WTC11 (cell line): ENCODE data around the gene KCNH8.

Source experiments
- ATF2 ChIP-seq: sonication (generic); formaldehyde crosslinking; IDR thresholded peaks from 2 replicates; pipeline ENCODE4 v1.8.1; 2022; ENCODE audit warnings: low read depth, missing genetic modification reagents, borderline replicate concordance
- CREB1 ChIP-seq: sonication (generic); formaldehyde crosslinking; IDR thresholded peaks from 2 replicates; pipeline ENCODE4 v1.8.0; 2023; ENCODE audit warnings: mild to moderate bottlenecking, missing genetic modification reagents
- E2F4 ChIP-seq: sonication (generic); formaldehyde crosslinking; IDR thresholded peaks from 2 replicates; pipeline ENCODE4 v1.8.1; 2022; ENCODE audit warnings: low read depth, mild to moderate bottlenecking, moderate library complexity, missing genetic modification reagents, borderline replicate concordance
- ELF4 ChIP-seq: sonication (generic); formaldehyde crosslinking; IDR thresholded peaks from 2 replicates; pipeline ENCODE4 v1.8.1; 2022; ENCODE audit warnings: low read depth, mild to moderate bottlenecking, moderate library complexity, missing genetic modification reagents
- NFE2L1 ChIP-seq: sonication (generic); formaldehyde crosslinking; IDR thresholded peaks from 2 replicates; pipeline ENCODE4 v1.8.1; 2023; ENCODE audit warnings: missing genetic modification reagents
- ZNF232 ChIP-seq: sonication (generic); formaldehyde crosslinking; IDR thresholded peaks from 2 replicates; pipeline ENCODE4 v1.8.0; 2022; ENCODE audit warnings: mild to moderate bottlenecking, missing genetic modification reagents
- TF ChIP-seq, protein P1 (sequence below): fragments of 200-600 bp; IDR thresholded peaks from 2 replicates; pipeline ENCODE4 v1.8.0; 2022; ENCODE audit warnings: antibody characterized with exemption
- TF ChIP-seq, protein P2 (sequence below): sonication (generic); formaldehyde crosslinking; IDR thresholded peaks from 2 replicates; pipeline ENCODE4 v1.8.1; 2022; ENCODE audit warnings: mild to moderate bottlenecking, moderate library complexity, missing genetic modification reagents

GRCh38 chr3:19206540-19206939 lies 58.2 kb downstream of the KCNH8 start:
- TF ChIP-seq E2F4 (CRISPR knock-in tag) (no peak), CREB1 (CRISPR knock-in tag) (no peak), ELF4 (no peak), NFE2L1 (CRISPR knock-in tag) (no peak), ZNF232 (CRISPR knock-in tag) (no peak), ATF2 (CRISPR knock-in tag) (no peak)
- TF ChIP-seq, protein P1, sequence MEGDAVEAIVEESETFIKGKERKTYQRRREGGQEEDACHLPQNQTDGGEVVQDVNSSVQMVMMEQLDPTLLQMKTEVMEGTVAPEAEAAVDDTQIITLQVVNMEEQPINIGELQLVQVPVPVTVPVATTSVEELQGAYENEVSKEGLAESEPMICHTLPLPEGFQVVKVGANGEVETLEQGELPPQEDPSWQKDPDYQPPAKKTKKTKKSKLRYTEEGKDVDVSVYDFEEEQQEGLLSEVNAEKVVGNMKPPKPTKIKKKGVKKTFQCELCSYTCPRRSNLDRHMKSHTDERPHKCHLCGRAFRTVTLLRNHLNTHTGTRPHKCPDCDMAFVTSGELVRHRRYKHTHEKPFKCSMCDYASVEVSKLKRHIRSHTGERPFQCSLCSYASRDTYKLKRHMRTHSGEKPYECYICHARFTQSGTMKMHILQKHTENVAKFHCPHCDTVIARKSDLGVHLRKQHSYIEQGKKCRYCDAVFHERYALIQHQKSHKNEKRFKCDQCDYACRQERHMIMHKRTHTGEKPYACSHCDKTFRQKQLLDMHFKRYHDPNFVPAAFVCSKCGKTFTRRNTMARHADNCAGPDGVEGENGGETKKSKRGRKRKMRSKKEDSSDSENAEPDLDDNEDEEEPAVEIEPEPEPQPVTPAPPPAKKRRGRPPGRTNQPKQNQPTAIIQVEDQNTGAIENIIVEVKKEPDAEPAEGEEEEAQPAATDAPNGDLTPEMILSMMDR, result no peak
- TF ChIP-seq, protein P2, sequence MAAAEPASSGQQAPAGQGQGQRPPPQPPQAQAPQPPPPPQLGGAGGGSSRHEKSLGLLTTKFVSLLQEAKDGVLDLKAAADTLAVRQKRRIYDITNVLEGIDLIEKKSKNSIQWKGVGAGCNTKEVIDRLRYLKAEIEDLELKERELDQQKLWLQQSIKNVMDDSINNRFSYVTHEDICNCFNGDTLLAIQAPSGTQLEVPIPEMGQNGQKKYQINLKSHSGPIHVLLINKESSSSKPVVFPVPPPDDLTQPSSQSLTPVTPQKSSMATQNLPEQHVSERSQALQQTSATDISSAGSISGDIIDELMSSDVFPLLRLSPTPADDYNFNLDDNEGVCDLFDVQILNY (CRISPR knock-in tag), result no peak
